HepG2 (cell line): ENCODE results near the gene ZC3H15. TPM values are rescaled to one million over a fixed set of nuclear protein-coding genes. Genes with fewer than 3 reads are reported as not detected.

Experiments
- CREM ChIP-seq, 2 experiments: sonication (generic) in 1 of 2; formaldehyde crosslinking in 1 of 2; IDR thresholded peaks; 2 replicates each; pipeline versions ENCODE4 v1.4.0 to v1.6.1; 2016 to 2020; ENCODE audit warnings: antibody characterized with exemption in 1 of 2, mild to moderate bottlenecking in 1 of 2, missing genetic modification reagents in 1 of 2
- FOXO1 ChIP-seq: sonication (generic); formaldehyde crosslinking; IDR thresholded peaks from 2 replicates; pipeline ENCODE4 v1.4.0; 2020; ENCODE audit warnings: missing genetic modification reagents
- HCFC1 ChIP-seq: fragments of 150-350 bp; IDR thresholded peaks from 2 replicates; pipeline ENCODE4 v1.6.1; 2014; ENCODE audit warnings: low read depth, low read length
- ZNF235 ChIP-seq: sonication (generic); formaldehyde crosslinking; IDR thresholded peaks from 2 replicates; pipeline ENCODE4 v1.8.1; 2023; ENCODE audit warnings: mild to moderate bottlenecking, missing genetic modification reagents, borderline replicate concordance
- ZNF720 ChIP-seq: sonication (generic); formaldehyde crosslinking; IDR thresholded peaks from 2 replicates; pipeline ENCODE4 v1.4.0; 2020; ENCODE audit warnings: missing genetic modification reagents
- polyA plus RNA-seq, 8 experiments: library from polyadenylated mRNA; depleted of rRNA in 3 of 8; stranded (reverse) in 7 of 8; unstranded in 1 of 8; fragments of >200 nt; fragmentation: Illumina TruSeq in 4 of 8; extraction: Trizol in 4 of 8; gene quantifications; 2 replicates each; pipeline versions ENCODE4 v1.2.1 to v1.2.3, GENCODE V29; 2011 to 2016; ENCODE audit warnings: low read depth in 4 of 8, missing spikeins in 1 of 8, mixed read lengths in 1 of 8; ENCODE audit not compliant: insufficient read depth in 1 of 8
- total RNA-seq, 5 experiments: library from RNA; depleted of rRNA; stranded (reverse); fragments of >200 nt; fragmentation: Illumina TruSeq; extraction: Trizol; gene quantifications; 2 replicates each; pipeline ENCODE4 v1.2.3, GENCODE V29; 2016; ENCODE audit warnings: low read depth in 1 of 5
- TF ChIP-seq, protein P1 (sequence below): sonication (generic); formaldehyde crosslinking; IDR thresholded peaks from 2 replicates; pipeline ENCODE4 v1.5.1; 2020; ENCODE audit warnings: missing genetic modification reagents, mild to moderate bottlenecking, borderline replicate concordance
- TF ChIP-seq, protein P2 (sequence below): sonication (generic); formaldehyde crosslinking; IDR thresholded peaks from 2 replicates; pipeline ENCODE4 v1.5.1; 2020; ENCODE audit warnings: mild to moderate bottlenecking, missing genetic modification reagents, moderate library complexity
- TF ChIP-seq, protein P3 (sequence below): sonication (generic); formaldehyde crosslinking; IDR thresholded peaks from one replicate; pipeline ENCODE4 v1.5.1; 2020; ENCODE audit warnings: mild to moderate bottlenecking, missing genetic modification reagents; ENCODE audit errors: not compliant biosample characterization
- TF ChIP-seq, protein P4 (sequence below): sonication (generic); formaldehyde crosslinking; IDR thresholded peaks from 2 replicates; pipeline ENCODE4 v1.8.0; 2023; ENCODE audit warnings: mild to moderate bottlenecking, missing genetic modification reagents
- TF ChIP-seq, protein P5 (sequence below): IDR thresholded peaks from 2 replicates; pipeline ENCODE4 v1.6.1; 2016; ENCODE audit warnings: missing biosample characterization, missing genetic modification reagents, low read depth

ZC3H15 gene
- total and polyA plus RNA-seq, 2 of the 13 experiments (the other 11 are each of a cell fraction or from before 2014, with no cell fraction given), result 84.6 to 168 TPM

DNA sequence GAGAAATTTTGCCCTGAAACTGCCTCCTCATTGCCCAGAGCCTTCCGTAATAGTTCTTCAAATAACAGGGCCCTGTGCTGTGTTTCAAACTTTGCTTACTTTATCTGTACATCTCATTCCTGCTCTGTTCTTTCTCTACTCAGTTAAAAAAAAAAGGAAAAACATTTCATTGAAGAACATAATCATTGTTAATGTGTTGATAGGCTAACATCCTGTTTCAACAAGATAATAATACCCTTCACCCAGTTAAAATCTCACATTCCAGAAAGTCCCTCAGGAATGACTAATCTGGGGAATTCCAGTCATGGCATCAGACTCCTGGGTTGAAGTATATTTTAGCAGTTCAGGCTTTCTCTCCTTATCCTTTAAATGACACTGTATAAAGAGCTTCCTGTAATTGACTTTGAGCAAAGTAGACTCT lies 58.2 kb downstream of the ZC3H15 start (continued):
- TF ChIP-seq, protein P1, sequence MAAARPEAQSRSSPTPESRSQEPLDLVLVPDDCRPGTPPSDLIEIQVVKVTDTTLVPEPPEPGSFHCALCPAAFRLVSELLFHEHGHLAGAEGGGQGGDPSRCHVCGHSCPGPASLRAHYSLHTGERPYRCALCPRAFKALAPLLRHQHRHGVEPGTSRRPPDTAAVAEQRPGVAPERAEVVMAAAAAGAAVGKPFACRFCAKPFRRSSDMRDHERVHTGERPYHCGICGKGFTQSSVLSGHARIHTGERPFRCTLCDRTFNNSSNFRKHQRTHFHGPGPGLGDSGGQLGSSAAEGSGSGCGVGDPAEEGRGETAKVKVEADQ, result no peak
- TF ChIP-seq, protein P2, sequence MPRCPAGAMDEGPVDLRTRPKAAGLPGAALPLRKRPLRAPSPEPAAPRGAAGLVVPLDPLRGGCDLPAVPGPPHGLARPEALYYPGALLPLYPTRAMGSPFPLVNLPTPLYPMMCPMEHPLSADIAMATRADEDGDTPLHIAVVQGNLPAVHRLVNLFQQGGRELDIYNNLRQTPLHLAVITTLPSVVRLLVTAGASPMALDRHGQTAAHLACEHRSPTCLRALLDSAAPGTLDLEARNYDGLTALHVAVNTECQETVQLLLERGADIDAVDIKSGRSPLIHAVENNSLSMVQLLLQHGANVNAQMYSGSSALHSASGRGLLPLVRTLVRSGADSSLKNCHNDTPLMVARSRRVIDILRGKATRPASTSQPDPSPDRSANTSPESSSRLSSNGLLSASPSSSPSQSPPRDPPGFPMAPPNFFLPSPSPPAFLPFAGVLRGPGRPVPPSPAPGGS (CRISPR knock-in tag), result no peak
- TF ChIP-seq ZNF720 (CRISPR knock-in tag) (no peak), ZNF235 (CRISPR knock-in tag) (no peak), CREM (IDR thresholded peaks at IDR 0.05) (0 out of 2 replicates have a peak, but pooled peaks have one; percentile 26), CREM (CRISPR knock-in tag; IDR thresholded peaks at IDR 0.05) (no peak), HCFC1 (no peak), FOXO1 (CRISPR knock-in tag) (no peak; the same call in 1 of the 2 replicates)
- TF ChIP-seq, protein P3, sequence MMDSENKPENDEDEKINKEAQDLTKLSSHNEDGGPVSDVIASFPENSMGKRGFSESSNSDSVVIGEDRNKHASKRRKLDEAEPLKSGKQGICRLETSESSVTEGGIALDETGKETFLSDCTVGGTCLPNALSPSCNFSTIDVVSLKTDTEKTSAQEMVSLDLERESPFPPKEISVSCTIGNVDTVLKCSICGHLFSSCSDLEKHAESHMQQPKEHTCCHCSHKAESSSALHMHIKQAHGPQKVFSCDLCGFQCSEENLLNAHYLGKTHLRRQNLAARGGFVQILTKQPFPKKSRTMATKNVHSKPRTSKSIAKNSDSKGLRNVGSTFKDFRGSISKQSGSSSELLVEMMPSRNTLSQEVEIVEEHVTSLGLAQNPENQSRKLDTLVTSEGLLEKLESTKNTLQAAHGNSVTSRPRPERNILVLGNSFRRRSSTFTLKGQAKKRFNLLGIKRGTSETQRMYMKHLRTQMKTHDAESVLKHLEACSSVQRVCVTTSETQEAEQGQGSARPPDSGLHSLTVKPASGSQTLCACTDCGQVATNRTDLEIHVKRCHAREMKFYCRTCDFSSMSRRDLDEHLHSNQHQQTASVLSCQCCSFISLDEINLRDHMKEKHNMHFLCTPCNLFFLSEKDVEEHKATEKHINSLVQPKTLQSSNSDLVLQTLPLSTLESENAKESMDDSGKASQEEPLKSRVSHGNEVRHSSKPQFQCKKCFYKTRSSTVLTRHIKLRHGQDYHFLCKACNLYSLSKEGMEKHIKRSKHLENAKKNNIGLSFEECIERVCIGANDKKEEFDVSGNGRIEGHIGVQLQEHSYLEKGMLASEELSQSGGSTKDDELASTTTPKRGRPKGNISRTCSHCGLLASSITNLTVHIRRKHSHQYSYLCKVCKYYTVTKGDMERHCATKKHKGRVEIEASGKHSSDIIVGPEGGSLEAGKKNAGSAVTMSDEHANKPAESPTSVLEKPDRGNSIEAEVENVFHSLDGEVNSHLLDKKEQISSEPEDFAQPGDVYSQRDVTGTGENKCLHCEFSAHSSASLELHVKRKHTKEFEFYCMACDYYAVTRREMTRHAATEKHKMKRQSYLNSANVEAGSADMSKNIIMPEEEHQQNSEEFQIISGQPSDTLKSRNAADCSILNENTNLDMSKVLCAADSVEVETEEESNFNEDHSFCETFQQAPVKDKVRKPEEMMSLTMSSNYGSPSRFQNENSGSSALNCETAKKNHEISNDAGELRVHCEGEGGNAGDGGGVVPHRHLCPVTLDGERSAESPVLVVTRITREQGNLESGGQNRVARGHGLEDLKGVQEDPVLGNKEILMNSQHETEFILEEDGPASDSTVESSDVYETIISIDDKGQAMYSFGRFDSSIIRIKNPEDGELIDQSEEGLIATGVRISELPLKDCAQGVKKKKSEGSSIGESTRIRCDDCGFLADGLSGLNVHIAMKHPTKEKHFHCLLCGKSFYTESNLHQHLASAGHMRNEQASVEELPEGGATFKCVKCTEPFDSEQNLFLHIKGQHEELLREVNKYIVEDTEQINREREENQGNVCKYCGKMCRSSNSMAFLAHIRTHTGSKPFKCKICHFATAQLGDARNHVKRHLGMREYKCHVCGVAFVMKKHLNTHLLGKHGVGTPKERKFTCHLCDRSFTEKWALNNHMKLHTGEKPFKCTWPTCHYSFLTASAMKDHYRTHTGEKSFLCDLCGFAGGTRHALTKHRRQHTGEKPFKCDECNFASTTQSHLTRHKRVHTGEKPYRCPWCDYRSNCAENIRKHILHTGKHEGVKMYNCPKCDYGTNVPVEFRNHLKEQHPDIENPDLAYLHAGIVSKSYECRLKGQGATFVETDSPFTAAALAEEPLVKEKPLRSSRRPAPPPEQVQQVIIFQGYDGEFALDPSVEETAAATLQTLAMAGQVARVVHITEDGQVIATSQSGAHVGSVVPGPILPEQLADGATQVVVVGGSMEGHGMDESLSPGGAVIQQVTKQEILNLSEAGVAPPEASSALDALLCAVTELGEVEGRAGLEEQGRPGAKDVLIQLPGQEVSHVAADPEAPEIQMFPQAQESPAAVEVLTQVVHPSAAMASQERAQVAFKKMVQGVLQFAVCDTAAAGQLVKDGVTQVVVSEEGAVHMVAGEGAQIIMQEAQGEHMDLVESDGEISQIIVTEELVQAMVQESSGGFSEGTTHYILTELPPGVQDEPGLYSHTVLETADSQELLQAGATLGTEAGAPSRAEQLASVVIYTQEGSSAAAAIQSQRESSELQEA (CRISPR knock-in tag), result no peak
- TF ChIP-seq, protein P4, sequence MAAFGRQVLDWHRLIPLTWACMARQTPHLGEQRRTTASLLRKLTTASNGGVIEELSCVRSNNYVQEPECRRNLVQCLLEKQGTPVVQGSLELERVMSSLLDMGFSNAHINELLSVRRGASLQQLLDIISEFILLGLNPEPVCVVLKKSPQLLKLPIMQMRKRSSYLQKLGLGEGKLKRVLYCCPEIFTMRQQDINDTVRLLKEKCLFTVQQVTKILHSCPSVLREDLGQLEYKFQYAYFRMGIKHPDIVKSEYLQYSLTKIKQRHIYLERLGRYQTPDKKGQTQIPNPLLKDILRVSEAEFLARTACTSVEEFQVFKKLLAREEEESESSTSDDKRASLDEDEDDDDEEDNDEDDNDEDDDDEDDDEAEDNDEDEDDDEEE, result no peak
- TF ChIP-seq, protein P5, sequence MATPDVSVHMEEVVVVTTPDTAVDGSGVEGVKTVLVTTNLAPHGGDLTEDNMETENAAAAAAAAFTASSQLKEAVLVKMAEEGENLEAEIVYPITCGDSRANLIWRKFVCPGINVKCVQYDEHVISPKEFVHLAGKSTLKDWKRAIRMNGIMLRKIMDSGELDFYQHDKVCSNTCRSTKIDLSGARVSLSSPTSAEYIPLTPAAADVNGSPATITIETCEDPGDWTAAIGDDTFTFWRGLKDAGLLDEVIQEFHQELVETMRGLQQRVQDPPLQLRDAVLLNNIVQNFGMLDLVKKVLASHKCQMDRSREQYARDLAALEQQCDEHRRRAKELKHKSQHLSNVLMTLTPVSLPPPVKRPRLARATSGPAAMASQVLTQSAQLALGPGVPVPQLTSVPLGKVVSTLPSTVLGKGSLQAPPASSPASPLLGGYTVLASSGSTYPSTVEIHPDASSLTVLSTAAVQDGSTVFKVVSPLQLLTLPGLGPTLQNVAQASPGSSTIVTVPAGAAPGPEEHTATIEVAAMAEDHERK (CRISPR knock-in tag), result no peak
